Epithelial cell of esophagus (primary cell): Measurements from ENCODE around the gene JCAD.
"Not testable (repeated sequence)": the region's sequence is repeated elsewhere in the genome, so short reads cannot be mapped to it uniquely, and the experiment has no call there.

Experiments
- DNase-seq: peaks from one replicate; pipeline ENCODE4 v3.0.0; 2010; ENCODE audit warnings: low read depth
- H3K4me3 ChIP-seq: 2 replicates; pipeline ENCODE4 v1.5.1; 2011; ENCODE audit warnings: mild to moderate bottlenecking, low read length, control low read depth
- TF ChIP-seq, protein P1 (sequence below): IDR thresholded peaks from 2 replicates; pipeline ENCODE4 v1.5.1; 2011; ENCODE audit warnings: low read depth, mild to moderate bottlenecking, low read length, control low read depth, inconsistent platforms; ENCODE audit not compliant: insufficient read depth; ENCODE audit errors: missing control alignments

The JCAD gene

DNA sequence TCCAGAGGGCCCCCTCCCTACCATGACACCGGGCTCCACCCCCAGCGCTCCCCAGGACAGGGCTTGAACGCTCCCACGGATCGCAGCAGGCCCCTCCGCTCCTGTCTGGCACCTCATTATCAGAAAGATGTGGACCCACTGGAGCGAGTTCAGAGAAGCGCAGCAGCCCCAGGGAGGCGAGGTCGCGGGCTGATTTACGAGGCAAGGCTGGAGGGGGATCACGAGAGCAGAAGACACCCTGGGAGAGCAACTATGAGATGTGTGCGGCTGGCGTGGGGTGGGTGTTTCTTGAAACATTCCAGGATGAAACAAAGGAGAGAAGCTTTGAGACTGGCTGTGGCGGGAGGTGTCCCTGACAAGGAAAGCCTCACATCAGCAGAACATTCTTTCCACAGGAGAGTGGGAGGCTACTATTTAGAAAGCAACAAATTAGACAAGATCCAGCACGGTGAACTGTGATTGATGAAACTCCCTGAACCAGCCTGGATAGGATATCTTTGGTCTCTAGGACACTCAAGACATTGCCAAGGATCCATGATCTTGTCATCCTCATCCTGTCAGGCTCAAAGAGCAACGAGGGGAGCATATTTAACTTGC, 66.0 kb downstream of the JCAD start:
- TF ChIP-seq, protein P1, sequence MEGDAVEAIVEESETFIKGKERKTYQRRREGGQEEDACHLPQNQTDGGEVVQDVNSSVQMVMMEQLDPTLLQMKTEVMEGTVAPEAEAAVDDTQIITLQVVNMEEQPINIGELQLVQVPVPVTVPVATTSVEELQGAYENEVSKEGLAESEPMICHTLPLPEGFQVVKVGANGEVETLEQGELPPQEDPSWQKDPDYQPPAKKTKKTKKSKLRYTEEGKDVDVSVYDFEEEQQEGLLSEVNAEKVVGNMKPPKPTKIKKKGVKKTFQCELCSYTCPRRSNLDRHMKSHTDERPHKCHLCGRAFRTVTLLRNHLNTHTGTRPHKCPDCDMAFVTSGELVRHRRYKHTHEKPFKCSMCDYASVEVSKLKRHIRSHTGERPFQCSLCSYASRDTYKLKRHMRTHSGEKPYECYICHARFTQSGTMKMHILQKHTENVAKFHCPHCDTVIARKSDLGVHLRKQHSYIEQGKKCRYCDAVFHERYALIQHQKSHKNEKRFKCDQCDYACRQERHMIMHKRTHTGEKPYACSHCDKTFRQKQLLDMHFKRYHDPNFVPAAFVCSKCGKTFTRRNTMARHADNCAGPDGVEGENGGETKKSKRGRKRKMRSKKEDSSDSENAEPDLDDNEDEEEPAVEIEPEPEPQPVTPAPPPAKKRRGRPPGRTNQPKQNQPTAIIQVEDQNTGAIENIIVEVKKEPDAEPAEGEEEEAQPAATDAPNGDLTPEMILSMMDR, result no peak
- no peak for DNase-seq

DNA sequence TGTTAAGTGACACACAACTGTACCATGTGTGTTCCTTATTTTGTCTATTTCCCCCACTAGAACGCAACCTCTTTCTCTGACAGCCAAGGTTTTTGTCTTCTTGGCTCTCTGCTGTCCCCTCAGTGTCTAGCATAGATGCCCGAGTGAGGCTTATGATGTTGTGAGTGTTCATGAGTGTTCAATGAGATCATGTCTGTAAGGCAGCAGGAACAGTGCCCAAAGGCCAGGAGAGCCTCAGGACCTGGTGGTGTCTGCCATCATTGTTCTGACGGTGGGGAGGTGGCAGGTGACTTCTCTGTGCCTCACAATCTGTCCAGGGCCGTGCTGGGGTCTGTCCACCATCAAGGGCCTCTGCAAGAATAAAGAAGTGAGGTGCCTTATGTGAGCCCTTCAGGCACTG, 66.5 kb downstream of the JCAD start:
- no peak overlapping the region for H3K4me3 ChIP-seq
- TF ChIP-seq, protein P1, result no peak
- no peak for DNase-seq

More for the DNA sequence above, 66.0 kb downstream of the JCAD start:
- no peak overlapping the region for H3K4me3 ChIP-seq

DNA sequence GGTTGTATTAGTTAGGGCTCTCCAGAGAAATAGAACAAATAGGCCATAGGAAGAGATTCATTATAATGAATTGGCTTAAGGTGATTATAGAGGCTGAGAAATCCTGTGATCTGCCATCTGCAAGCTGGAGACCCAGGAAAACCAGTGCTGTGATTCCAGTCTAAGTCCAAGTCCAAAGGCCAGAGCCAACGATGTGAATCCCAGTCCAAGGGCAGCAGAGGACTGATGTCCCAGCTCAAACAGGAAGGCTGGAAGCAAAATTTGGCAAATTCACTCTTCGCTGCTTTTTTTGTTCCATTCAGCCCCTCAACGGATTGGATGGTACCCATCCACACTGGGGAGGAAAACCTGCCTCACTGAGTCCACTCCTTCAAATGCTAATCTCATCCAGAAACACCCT, 68.0 kb downstream of the JCAD start:
- no peak overlapping the region for H3K4me3 ChIP-seq
- TF ChIP-seq, protein P1, result no peak
- DNase-seq, result no peak

DNA sequence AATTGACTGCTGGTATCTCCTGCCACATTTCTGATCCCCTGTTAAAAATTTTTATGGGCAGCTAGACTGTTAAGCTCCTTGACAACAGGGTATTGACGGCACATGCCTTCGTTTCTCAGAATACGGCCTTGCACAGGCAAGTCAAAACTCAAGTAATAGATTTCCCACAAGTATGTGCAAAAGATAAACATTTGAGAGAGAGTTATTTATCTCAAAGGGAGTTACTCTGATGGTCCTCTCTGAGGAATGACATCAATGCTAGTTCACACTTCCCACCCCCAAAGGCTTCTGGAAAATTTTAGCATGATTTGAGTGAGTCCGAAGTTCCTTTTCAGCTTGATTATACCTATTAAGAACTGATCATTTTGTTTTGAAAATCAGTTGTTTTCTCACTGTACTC, 71.9 kb downstream of the JCAD start:
- TF ChIP-seq, protein P1, result no peak
- DNase-seq, result no peak
- no peak overlapping the region for H3K4me3 ChIP-seq

DNA sequence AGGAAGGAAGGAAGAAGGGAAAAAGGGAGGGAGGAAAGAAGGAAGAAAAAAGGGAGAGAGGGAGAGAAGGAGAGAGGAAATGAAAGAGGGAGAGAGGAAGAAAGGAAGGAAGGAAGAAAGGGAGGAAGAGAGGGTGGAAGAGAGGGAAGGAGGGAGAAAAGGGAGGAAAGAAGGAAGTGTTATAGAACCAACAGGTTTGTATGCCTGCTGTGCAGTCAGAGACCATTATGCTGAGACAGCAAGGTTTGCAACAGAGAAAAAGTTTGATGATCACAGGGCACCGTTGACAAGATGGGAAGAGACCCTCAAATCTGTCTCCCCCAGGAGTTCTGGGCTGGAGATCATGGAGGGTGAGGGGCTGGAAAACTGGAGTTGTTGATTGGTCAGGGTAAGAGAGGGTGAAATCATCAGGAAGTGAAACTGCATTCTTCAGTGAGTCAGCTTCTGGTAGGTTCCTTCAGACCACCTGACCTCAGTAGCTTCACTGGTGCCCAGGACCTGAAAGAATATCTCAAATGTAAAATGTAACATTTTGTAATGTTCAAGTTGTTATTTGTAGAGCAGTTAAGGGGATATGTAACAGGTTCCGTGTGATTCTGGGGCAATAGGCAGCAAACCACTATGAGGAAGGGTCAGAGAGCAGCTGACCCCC, 76.3 kb downstream of the JCAD start:
- no peak overlapping the region for H3K4me3 ChIP-seq
- TF ChIP-seq, protein P1, result no peak
- no peak for DNase-seq

DNA sequence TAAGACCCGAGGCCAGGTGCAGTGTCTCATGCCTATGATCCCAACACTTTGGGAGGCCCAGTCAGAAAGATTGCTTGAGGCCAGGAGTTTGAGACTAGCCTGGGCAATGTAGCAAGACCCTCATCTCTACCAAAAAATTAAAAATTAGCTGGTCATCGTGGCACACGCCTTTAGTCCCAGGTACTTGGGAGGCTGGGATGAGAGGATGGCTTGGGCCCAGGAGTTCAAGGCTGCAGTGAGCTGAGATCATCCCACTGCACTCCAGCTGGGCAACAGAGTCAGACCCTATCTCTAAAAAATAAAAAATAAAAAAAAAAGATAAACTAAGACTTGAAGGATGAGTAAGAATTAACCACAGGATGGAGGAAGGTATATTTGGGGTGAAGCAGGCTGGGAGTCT, 77.9 kb downstream of the JCAD start:
- no peak for DNase-seq
- no peak overlapping the region for H3K4me3 ChIP-seq
- TF ChIP-seq, protein P1, result no peak

- TF ChIP-seq, protein P1, result no peak
- H3K4me3 ChIP-seq, result no peak overlapping the region
- peak; percentile 59 for DNase-seq
Measured at GRCh38 chr10:29980084-29980483, 79.3 kb downstream of the JCAD start.

DNA sequence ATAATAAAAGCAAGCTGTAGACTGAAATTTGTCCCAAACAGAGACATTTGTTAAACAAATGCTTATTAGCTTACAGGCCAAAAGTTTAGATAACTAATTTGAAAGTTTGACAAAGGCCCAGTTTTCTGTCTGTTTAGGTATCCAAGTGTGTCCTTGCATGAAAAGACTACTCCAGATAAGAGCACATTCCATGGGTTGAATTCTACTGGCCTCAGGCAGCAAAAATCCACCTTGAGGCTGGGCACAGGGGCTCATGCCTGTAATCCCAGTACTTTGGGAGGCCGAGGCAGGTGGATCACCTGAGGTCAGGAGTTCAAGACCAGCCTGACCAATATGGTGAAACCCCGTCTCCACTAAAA, 80.0 kb downstream of the JCAD start:
- H3K4me3 ChIP-seq, DNase-seq: not testable (repeated sequence)
